MM.1S (cell line): ENCODE results near the gene NTM.

Source experiments
- CTCF ChIP-seq: fragments of 300-600 bp; sonication (generic); IDR thresholded peaks from 2 replicates; pipeline ENCODE4 v1.5.1; 2016; ENCODE audit warnings: antibody characterized with exemption, low read length, mixed read lengths
- EZH2 ChIP-seq: fragments of 300-600 bp; sonication (generic); optimal IDR thresholded peaks from 2 replicates; pipeline ENCODE3; 2017; ENCODE audit warnings: low read depth, mild to moderate bottlenecking, antibody characterized with exemption, low read length, mixed read lengths

DNA sequence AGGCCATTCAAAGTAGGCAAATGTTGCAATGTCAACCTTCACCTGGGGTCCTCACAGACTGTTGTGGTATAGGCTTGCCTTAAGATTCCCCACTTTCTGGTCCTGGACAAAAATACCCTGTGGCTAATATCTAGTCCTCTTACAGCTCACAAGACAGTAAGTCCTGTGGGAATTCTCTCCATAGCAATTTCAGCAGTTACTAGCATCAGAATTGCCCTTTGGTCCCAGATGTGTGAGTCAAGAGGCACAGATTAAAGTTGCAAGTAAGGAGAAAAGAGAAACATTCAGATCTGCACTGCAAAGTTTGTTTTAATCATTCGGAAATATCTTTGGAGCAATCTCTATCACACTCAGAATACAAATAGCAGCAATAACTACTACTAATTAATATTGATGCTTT, 420.2 kb downstream of the NTM start:
- TF ChIP-seq CTCF (no peak), EZH2 (no peak)
